Upper lobe of left lung (tissue), 4 donors: ENCODE data around the gene ERCC4.

ENCODE experiments used
- POLR2A ChIP-seq, 4 donors: fragments of 450-650 bp; IDR thresholded peaks; one replicate each; pipeline ENCODE4 v1.5.1; 2016 to 2017; ENCODE audit warnings: antibody characterized with exemption in 4 of 4, mild to moderate bottlenecking in 2 of 4
- POLR2AphosphoS5 ChIP-seq, 2 donors: sonication (generic); formaldehyde crosslinking; IDR thresholded peaks; one replicate each; pipeline ENCODE4 v1.5.1; 2017; ENCODE audit warnings: antibody characterized with exemption in 2 of 2
- TF ChIP-seq, protein P1 (sequence below), 6 experiments: fragments of 450-650 bp in 4 of 6; fragments of 200-600 bp in 2 of 6; sonication (generic) in 2 of 6; IDR thresholded peaks; one replicate each; pipeline ENCODE4 v1.5.1; 2016 to 2019; ENCODE audit warnings: antibody characterized with exemption in 6 of 6

DNA sequence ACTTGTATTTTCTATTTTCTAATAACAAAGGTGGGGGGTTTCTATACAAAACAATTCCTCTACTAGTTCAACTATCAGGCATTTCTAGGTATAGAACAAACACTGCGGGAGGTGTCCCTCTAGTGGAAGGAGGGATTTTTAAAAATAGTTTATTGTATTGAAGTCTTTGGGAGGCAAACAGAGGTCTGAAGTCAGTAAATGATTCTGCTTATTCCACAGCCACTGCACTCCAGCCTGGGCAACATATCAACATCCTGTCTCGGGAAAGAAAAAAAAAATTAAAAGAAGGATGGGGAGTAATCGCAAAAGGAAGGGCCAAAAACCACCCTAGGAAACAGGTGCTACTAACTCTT, 648 bp upstream of the ERCC4 start:
- TF ChIP-seq POLR2AphosphoS5 (IDR thresholded peaks at IDR 0.05) (no peak), POLR2A (IDR thresholded peaks at IDR 0.05) (no peak)
- TF ChIP-seq, protein P1, sequence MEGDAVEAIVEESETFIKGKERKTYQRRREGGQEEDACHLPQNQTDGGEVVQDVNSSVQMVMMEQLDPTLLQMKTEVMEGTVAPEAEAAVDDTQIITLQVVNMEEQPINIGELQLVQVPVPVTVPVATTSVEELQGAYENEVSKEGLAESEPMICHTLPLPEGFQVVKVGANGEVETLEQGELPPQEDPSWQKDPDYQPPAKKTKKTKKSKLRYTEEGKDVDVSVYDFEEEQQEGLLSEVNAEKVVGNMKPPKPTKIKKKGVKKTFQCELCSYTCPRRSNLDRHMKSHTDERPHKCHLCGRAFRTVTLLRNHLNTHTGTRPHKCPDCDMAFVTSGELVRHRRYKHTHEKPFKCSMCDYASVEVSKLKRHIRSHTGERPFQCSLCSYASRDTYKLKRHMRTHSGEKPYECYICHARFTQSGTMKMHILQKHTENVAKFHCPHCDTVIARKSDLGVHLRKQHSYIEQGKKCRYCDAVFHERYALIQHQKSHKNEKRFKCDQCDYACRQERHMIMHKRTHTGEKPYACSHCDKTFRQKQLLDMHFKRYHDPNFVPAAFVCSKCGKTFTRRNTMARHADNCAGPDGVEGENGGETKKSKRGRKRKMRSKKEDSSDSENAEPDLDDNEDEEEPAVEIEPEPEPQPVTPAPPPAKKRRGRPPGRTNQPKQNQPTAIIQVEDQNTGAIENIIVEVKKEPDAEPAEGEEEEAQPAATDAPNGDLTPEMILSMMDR (IDR thresholded peaks at IDR 0.05) = no peak
